Activated CD8-positive, alpha-beta T cell treated with anti-CD3 and anti-CD28 coated beads for 36 hours (primary cell): ENCODE measurements around the gene BTBD1. TPM values are rescaled to one million over a fixed set of nuclear protein-coding genes. Genes with fewer than 3 reads are reported as not detected.

Experiments used
- ATAC-seq: fragments of 200-7000 bp; cut with Tn5 transposase; one replicate; pipeline ENCODE4 v1.10.0; 2021; ENCODE audit warnings: mild to moderate bottlenecking, moderate library complexity
- CTCF ChIA-PET: fragments of 350-600 bp; sonication (Branson Sonifier 250); formaldehyde crosslinking; loops from one replicate; lab custom pipeline; 2021; ENCODE audit warnings: antibody characterized with exemption; lab: Charles Lee
- POLR2A ChIA-PET: fragments of 350-600 bp; sonication (Branson Sonifier 250); formaldehyde crosslinking; loops from one replicate; lab custom pipeline; 2021; ENCODE audit warnings: antibody characterized with exemption; lab: Charles Lee
- DNase-seq: peaks from one replicate; pipeline ENCODE4 v3.0.0-alpha.2; 2020
- H3K27ac Mint-ChIP-seq: one replicate; pipeline ENCODE4 v1.8.0; 2021; ENCODE audit warnings: mild to moderate bottlenecking, mixed read lengths
- H3K27me3 Mint-ChIP-seq: one replicate; pipeline ENCODE4 v1.8.0; 2021; ENCODE audit warnings: mixed read lengths
- H3K36me3 Mint-ChIP-seq: one replicate; pipeline ENCODE4 v1.8.0; 2021; ENCODE audit warnings: low read depth, mixed read lengths
- H3K4me1 Mint-ChIP-seq: one replicate; pipeline ENCODE4 v1.8.0; 2021; ENCODE audit warnings: low read depth, mixed read lengths
- H3K4me3 Mint-ChIP-seq: one replicate; pipeline ENCODE4 v1.8.0; 2021; ENCODE audit warnings: mild to moderate bottlenecking, moderate library complexity, mixed read lengths
- H3K9me3 Mint-ChIP-seq: one replicate; pipeline ENCODE4 v1.8.0; 2021; ENCODE audit warnings: mixed read lengths
- intact Hi-C: fragments of 100-400 bp; cut with micrococcal nuclease; formaldehyde crosslinking; loops from one replicate; pipeline ENCODE4 v1.10.0; 2022
- total RNA-seq, 2 experiments: library from RNA; stranded (reverse); gene quantifications; one replicate each; pipeline ENCODE4 v1.2.3, GENCODE V29; 2021
- TF ChIP-seq, protein P1 (sequence below): fragments of 200-600 bp; IDR thresholded peaks from one replicate; pipeline ENCODE4 v1.8.0; 2022; ENCODE audit warnings: antibody characterized with exemption, mild to moderate bottlenecking

BTBD1 gene
- total RNA-seq, 2 experiments from 2014 or later = 63.3 to 63.8 TPM

DNA sequence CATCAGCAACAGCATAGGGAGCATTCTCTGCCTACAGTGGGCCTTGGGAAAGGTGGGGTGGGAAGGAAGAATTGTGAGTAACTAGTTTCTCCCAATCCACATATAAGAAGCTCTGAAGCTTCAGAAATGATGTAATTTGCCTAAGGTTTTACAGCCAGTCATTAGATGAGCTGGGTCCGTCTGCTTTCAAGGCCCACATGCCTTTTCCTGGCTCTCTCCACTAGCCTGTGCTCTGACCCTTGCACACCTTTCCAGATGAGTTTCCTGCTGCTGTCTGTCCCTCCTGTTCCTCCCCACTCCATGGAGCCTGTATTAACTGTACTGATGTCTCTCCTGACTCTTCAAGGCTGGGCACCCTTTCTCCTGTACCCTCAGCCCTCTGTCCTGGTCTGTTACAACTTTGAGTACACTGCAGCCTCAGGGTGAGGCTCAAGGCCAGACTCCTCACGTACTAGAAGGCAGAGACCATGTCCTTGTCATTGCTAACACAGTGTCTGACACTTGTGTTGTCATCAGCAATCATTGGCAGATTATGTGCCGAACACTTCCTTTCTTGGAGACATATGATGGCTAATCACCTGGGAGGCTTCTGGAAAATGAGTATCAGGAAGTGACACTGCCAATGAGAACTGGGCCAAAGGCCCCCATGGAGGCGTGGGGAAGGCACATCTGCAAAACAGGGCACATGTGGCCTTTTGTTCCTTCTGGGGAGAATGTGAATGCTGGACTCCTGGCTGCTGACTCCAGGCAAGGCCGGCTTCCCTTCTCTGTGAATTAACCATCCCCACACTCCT, 47.0 kb upstream of the BTBD1 start:
- POLR2A ChIA-PET = no interaction called here
- no peak overlapping the region for H3K27ac Mint-ChIP-seq
- peaks cover 18% of the 10 kb centered on the region for H3K27me3 Mint-ChIP-seq
- intact Hi-C loops = no loop called here
- no peaks in the 10 kb centered on the region for H3K9me3 Mint-ChIP-seq
- CTCF ChIA-PET = no interaction called here
- no peak for ATAC-seq
- TF ChIP-seq, protein P1, sequence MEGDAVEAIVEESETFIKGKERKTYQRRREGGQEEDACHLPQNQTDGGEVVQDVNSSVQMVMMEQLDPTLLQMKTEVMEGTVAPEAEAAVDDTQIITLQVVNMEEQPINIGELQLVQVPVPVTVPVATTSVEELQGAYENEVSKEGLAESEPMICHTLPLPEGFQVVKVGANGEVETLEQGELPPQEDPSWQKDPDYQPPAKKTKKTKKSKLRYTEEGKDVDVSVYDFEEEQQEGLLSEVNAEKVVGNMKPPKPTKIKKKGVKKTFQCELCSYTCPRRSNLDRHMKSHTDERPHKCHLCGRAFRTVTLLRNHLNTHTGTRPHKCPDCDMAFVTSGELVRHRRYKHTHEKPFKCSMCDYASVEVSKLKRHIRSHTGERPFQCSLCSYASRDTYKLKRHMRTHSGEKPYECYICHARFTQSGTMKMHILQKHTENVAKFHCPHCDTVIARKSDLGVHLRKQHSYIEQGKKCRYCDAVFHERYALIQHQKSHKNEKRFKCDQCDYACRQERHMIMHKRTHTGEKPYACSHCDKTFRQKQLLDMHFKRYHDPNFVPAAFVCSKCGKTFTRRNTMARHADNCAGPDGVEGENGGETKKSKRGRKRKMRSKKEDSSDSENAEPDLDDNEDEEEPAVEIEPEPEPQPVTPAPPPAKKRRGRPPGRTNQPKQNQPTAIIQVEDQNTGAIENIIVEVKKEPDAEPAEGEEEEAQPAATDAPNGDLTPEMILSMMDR = no peak
- no peaks in the 10 kb centered on the region for H3K36me3 Mint-ChIP-seq
- peaks cover 1% of the 10 kb centered on the region for H3K4me1 Mint-ChIP-seq
- H3K4me3 Mint-ChIP-seq = no peak overlapping the region
- no peak for DNase-seq

DNA sequence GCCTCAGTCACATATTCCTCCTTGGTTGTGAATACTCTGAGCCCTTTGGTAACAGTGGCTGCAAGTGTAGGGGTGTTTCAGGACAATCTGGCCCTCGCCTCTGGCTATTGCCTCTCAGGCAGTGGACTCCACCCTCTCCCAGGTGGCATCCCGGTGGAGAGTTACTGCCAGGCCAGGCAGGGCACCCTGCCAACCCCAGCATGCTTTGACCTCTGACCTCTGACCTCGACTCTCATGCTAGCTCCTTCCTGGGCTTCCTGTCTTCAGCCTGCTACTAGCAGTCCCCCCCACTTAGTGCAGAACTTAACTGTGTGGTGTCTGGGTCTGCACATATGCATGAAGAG, 45.9 kb upstream of the BTBD1 start:
- Mint-ChIP-seq H3K36me3 (no peaks in the 10 kb centered on the region), H3K4me1 (peaks cover 13% of the 10 kb centered on the region), H3K27me3 (peaks cover 26% of the 10 kb centered on the region), H3K27ac (no peak overlapping the region), H3K9me3 (no peaks in the 10 kb centered on the region), H3K4me3 (no peak overlapping the region)
- CTCF ChIA-PET = no interaction called here
- DNase-seq = no peak
- ATAC-seq = no peak
- POLR2A ChIA-PET = no interaction called here
- intact Hi-C loops = no loop called here
- TF ChIP-seq, protein P1 = no peak

DNA sequence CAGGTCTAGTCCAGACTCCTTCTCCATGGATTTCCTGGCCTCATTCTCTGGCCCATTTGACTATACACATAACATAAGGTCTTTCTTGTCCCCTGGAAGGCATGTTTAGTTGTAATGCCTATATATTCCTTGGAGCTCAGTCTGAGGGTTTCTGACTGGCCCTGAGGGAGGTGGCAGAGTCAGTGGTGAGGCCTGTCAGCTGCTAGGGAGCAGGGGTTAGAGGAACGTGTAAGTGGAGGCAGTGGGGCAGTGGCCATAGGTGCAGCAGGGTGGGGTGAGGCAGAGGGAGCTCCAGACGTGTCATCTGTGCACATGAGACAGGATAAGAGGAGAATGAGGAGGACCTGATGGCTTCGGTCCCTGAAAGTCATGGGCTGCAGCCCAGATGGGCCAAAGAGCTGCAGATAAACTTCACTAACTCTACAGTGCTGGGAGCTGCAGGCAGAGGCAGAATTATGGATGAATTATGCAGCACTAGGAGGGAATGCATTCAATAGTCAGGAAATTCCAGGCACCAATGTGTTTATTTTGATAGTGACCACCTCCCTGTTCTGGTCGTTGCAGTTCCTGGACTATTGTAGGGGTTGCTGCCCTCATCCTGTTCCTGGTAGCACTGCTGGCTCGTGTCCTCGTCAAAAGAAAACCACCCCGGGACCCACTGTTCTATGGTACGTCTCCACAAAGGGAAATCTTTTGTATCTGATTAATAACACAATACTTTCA, 45.3 kb upstream of the BTBD1 start:
- H3K9me3 Mint-ChIP-seq = no peaks in the 10 kb centered on the region
- intact Hi-C loops = no loop called here
- H3K27ac Mint-ChIP-seq = no peak overlapping the region
- peaks cover 26% of the 10 kb centered on the region for H3K27me3 Mint-ChIP-seq
- peaks cover 13% of the 10 kb centered on the region for H3K4me1 Mint-ChIP-seq
- H3K4me3 Mint-ChIP-seq = no peak overlapping the region
- TF ChIP-seq, protein P1 = no peak
- H3K36me3 Mint-ChIP-seq = no peaks in the 10 kb centered on the region
- ATAC-seq (no peak), DNase-seq (no peak)
- POLR2A ChIA-PET = no interaction called here
- CTCF ChIA-PET = no interaction called here

DNA sequence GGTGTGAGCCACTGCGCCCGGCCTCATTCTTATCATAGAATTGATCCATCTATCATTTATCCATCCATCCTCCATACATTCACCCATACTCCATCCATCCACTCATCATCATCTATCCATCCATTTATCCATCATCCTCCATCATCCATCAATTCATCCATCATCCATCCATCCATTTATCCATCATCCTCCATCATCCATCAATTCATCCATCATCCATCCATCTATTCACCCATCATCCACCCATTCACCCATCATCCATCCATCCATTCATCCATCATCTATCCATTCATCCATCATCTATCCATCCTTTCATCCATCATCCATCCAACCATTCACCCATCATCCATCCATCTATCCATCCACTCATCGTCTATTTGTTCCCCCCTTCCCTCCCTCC, 44.1 kb upstream of the BTBD1 start:
- peaks cover 31% of the 10 kb centered on the region for H3K27me3 Mint-ChIP-seq
- ATAC-seq (no peak), DNase-seq (no peak)
- no peak overlapping the region for H3K4me3 Mint-ChIP-seq
- TF ChIP-seq, protein P1 = no peak
- H3K36me3 Mint-ChIP-seq = no peaks in the 10 kb centered on the region
- intact Hi-C loops = no loop called here
- no peaks in the 10 kb centered on the region for H3K9me3 Mint-ChIP-seq
- H3K4me1 Mint-ChIP-seq = peaks cover 17% of the 10 kb centered on the region
- ChIA-PET CTCF (no interaction called here), POLR2A (no interaction called here)
- no peak overlapping the region for H3K27ac Mint-ChIP-seq

DNA sequence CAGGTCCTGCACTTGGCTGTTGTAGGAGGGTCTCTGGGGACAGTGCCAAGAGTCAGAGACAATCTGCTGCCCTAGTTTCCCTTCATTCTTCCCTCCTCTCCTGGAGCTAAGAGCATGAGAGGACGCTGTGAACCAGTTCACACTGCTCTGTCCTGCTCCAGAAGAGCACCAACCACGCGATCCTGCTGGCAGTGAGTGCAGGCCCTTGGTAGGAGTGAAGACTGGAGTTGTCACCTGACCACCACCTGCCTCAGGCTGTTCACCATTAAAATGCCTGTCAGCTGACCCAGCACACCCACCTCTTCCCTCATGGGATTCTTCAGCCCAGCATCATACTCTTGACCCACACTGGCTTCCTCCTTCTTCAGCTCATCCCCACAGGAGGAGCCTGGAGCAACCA, 43.3 kb upstream of the BTBD1 start:
- intact Hi-C loops = no loop called here
- ChIA-PET CTCF (no interaction called here), POLR2A (no interaction called here)
- no peaks in the 10 kb centered on the region for H3K9me3 Mint-ChIP-seq
- DNase-seq (no peak), ATAC-seq (no peak)
- H3K27me3 Mint-ChIP-seq = peaks cover 37% of the 10 kb centered on the region
- TF ChIP-seq, protein P1 = no peak
- no peak overlapping the region for H3K27ac Mint-ChIP-seq
- H3K4me3 Mint-ChIP-seq = no peak overlapping the region
- peaks cover 17% of the 10 kb centered on the region for H3K4me1 Mint-ChIP-seq
- H3K36me3 Mint-ChIP-seq = no peaks in the 10 kb centered on the region
